Keratinocyte (primary cell): ENCODE results near the gene EID3.

Experiments
- CTCF ChIP-seq, 3 experiments: IDR thresholded peaks in 1 of 3; conservative IDR thresholded peaks in 1 of 3; optimal IDR thresholded peaks in 1 of 3; 2 replicates in 2 of 3; 3 replicates in 1 of 3; pipeline versions ENCODE3 to v1.5.1; 2011; ENCODE audit warnings: low read length in 3 of 3, mild to moderate bottlenecking in 3 of 3, moderate library complexity in 2 of 3, control low read depth in 1 of 3, inconsistent platforms in 1 of 3; ENCODE audit not compliant: insufficient read depth in 2 of 3; ENCODE audit errors: extremely low read depth in 1 of 3
- EZH2 ChIP-seq: IDR thresholded peaks from one replicate; pipeline ENCODE4 v1.6.1; 2012; ENCODE audit warnings: inconsistent platforms, mild to moderate bottlenecking, low read length, moderate library complexity

- no peak for TF ChIP-seq CTCF (optimal IDR thresholded peaks at IDR 0.05 in 1 of 3, IDR thresholded peaks at IDR 0.05 in 1 of 3, conservative IDR thresholded peaks at IDR 0.05 in 1 of 3; ENCODE audit: extremely low read depth in 1 of 3, insufficient read depth in 2 of 3, low read length in 3 of 3)
- no peak for TF ChIP-seq EZH2
These were observed 46.9 kb downstream of the EID3 start for GRCh38 chr12:104350211-104351056.
